Activated B cell treated with CpG ODN at 0.5 μM for 24 hours (primary cell): Measurements from ENCODE around the gene PXN. TPM values are rescaled to one million over a fixed set of nuclear protein-coding genes. Genes with fewer than 3 reads are reported as not detected.
"Not testable (repeated sequence)": the region's sequence is repeated elsewhere in the genome, so short reads cannot be mapped to it uniquely, and the experiment has no call there.

Experiments
- ATAC-seq: fragments of 200-7000 bp; cut with Tn5 transposase; one replicate; pipeline ENCODE4 v1.10.0; 2021; ENCODE audit warnings: low read depth, mild to moderate bottlenecking, moderate library complexity
- CTCF ChIA-PET: fragments of 350-600 bp; sonication (Branson Sonifier 250); formaldehyde crosslinking; loops from one replicate; lab custom pipeline; 2021; ENCODE audit warnings: antibody characterized with exemption; lab: Charles Lee
- POLR2A ChIA-PET: fragments of 350-600 bp; sonication (Branson Sonifier 250); formaldehyde crosslinking; loops from one replicate; lab custom pipeline; 2021; ENCODE audit warnings: antibody characterized with exemption; lab: Charles Lee
- DNase-seq: peaks from one replicate; pipeline ENCODE4 v3.0.0; 2022
- H3K27ac Mint-ChIP-seq: one replicate; pipeline ENCODE4 v1.8.0; 2020; ENCODE audit warnings: mixed read lengths
- H3K27me3 Mint-ChIP-seq: one replicate; pipeline ENCODE4 v1.8.0; 2021; ENCODE audit warnings: mixed read lengths
- H3K36me3 Mint-ChIP-seq: one replicate; pipeline ENCODE4 v1.8.0; 2021; ENCODE audit warnings: low read depth, mixed read lengths
- H3K4me1 Mint-ChIP-seq: one replicate; pipeline ENCODE4 v1.8.0; 2021; ENCODE audit warnings: mixed read lengths
- H3K4me3 Mint-ChIP-seq: one replicate; pipeline ENCODE4 v1.8.0; 2020; ENCODE audit warnings: mild to moderate bottlenecking, mixed read lengths
- H3K9me3 Mint-ChIP-seq: one replicate; pipeline ENCODE4 v1.8.0; 2020; ENCODE audit warnings: mixed read lengths
- intact Hi-C: fragments of 100-400 bp; cut with micrococcal nuclease; formaldehyde crosslinking; loops from one replicate; pipeline ENCODE4 v1.15.1; 2024
- total RNA-seq: library from RNA; stranded (reverse); gene quantifications from 2 replicates; pipeline ENCODE4 v1.2.3, GENCODE V29; 2022
- TF ChIP-seq, protein P1 (sequence below): fragments of 200-600 bp; IDR thresholded peaks from one replicate; pipeline ENCODE4 v1.8.0; 2022; ENCODE audit warnings: antibody characterized with exemption, mild to moderate bottlenecking

The PXN gene
- total RNA-seq, 1 donor from 2014 or later: 1.7 TPM

GRCh38 chr12:120247621-120248030 is 17.9 kb downstream of the PXN start:
- peaks cover 45% of the 10 kb centered on the region for H3K27me3 Mint-ChIP-seq
- H3K9me3 Mint-ChIP-seq: no peaks in the 10 kb centered on the region
- ATAC-seq (no peak), DNase-seq (no peak)
- no peaks in the 10 kb centered on the region for H3K36me3 Mint-ChIP-seq
- H3K27ac Mint-ChIP-seq: no peak overlapping the region
- intact Hi-C loops: no loop called here
- TF ChIP-seq, protein P1, sequence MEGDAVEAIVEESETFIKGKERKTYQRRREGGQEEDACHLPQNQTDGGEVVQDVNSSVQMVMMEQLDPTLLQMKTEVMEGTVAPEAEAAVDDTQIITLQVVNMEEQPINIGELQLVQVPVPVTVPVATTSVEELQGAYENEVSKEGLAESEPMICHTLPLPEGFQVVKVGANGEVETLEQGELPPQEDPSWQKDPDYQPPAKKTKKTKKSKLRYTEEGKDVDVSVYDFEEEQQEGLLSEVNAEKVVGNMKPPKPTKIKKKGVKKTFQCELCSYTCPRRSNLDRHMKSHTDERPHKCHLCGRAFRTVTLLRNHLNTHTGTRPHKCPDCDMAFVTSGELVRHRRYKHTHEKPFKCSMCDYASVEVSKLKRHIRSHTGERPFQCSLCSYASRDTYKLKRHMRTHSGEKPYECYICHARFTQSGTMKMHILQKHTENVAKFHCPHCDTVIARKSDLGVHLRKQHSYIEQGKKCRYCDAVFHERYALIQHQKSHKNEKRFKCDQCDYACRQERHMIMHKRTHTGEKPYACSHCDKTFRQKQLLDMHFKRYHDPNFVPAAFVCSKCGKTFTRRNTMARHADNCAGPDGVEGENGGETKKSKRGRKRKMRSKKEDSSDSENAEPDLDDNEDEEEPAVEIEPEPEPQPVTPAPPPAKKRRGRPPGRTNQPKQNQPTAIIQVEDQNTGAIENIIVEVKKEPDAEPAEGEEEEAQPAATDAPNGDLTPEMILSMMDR: no peak
- CTCF ChIA-PET: no interaction called here
- no peak overlapping the region for H3K4me3 Mint-ChIP-seq
- peaks cover 31% of the 10 kb centered on the region for H3K4me1 Mint-ChIP-seq
- POLR2A ChIA-PET: interaction anchor here (0.9 kb wide), 1 partner anchor 44 kb away, joined by 4 read pairs; the partner anchor contains the start of gene RNU4-2

- TF ChIP-seq, protein P1: no peak
- peaks cover 49% of the 10 kb centered on the region for H3K27me3 Mint-ChIP-seq
- intact Hi-C loops: no loop called here
- ATAC-seq: no peak
- no peak overlapping the region for H3K27ac Mint-ChIP-seq
- H3K9me3 Mint-ChIP-seq: no peaks in the 10 kb centered on the region
- ChIA-PET CTCF (no interaction called here), POLR2A (interaction anchor here (0.8 to 0.9 kb wide), 2 partner anchors 19 to 44 kb away, joined by 3 to 4 read pairs; partner anchors contain the start of gene RNU4-2)
- no peak overlapping the region for H3K4me3 Mint-ChIP-seq
- DNase-seq: no peak
- H3K36me3 Mint-ChIP-seq: no peaks in the 10 kb centered on the region
- peaks cover 26% of the 10 kb centered on the region for H3K4me1 Mint-ChIP-seq
Measured at GRCh38 chr12:120247183-120247582, 18.3 kb downstream of the PXN start.

- Mint-ChIP-seq H3K27me3 (peaks cover 52% of the 10 kb centered on the region), H3K4me1 (peaks cover 21% of the 10 kb centered on the region)
- H3K4me3 Mint-ChIP-seq, DNase-seq, H3K9me3 Mint-ChIP-seq, CTCF ChIA-PET, ATAC-seq, H3K36me3 Mint-ChIP-seq, H3K27ac Mint-ChIP-seq, intact Hi-C loops: not testable (repeated sequence)
- POLR2A ChIA-PET: interaction anchor here (0.8 kb wide), 1 partner anchor 18 kb away, joined by 3 read pairs; no protein-coding TSS in a partner anchor
Measured at GRCh38 chr12:120246705-120247104, 18.8 kb downstream of the PXN start.

GRCh38 chr12:120242971-120243699 is 22.4 kb downstream of the PXN start:
- no peaks in the 10 kb centered on the region for H3K36me3 Mint-ChIP-seq
- no peaks in the 10 kb centered on the region for H3K9me3 Mint-ChIP-seq
- no peak for ATAC-seq
- ChIA-PET POLR2A (interaction anchor here (0.9 to 1.5 kb wide), 3 partner anchors 8 to 48 kb away, joined by 3 to 5 read pairs (median 3); no protein-coding TSS in a partner anchor), CTCF (interaction anchor here (1.0 to 2.2 kb wide), 2 partner anchors 15 to 22 kb away, joined by 3 to 8 read pairs; partner anchors contain the start of gene PXN)
- no peak for DNase-seq
- intact Hi-C loops: no loop called here
- H3K27me3 Mint-ChIP-seq: peaks cover 56% of the 10 kb centered on the region
- H3K27ac Mint-ChIP-seq: no peak overlapping the region
- H3K4me3 Mint-ChIP-seq: no peak overlapping the region
- H3K4me1 Mint-ChIP-seq: no peaks in the 10 kb centered on the region
- TF ChIP-seq, protein P1: no peak

DNA sequence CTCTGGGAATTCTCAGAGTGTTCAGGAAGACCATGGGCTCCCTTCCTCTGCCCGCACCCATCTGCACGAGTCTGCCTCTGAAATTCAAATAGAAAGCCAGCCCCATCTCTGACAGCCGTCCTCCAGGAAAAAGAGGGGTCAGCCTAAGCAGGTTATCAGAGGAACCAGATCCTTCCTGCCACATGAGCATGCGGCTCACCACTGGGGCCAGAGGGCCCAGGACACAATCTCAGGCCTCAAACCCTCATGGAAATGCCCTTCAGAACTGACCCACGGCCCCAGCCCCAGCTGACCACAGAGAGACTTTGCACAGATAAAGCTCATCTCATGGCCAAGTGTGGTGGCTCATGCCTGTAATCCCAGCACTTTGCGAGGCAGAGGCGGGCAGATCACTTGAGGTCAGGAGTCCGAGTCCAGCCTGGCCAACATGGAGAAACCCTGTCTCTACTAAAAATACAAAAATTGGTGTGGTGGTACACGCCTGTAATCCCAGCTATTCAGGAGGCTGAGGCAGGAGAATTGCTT is 23.2 kb downstream of the PXN start:
- Mint-ChIP-seq H3K4me3 (no peak overlapping the region), H3K4me1 (no peaks in the 10 kb centered on the region), H3K27ac (no peak overlapping the region), H3K36me3 (no peaks in the 10 kb centered on the region), H3K27me3 (peaks cover 56% of the 10 kb centered on the region), H3K9me3 (no peaks in the 10 kb centered on the region)
- intact Hi-C loops: no loop called here
- ATAC-seq: no peak
- TF ChIP-seq, protein P1: no peak
- CTCF ChIA-PET: interaction anchor here (1.0 to 2.2 kb wide), 2 partner anchors 14 to 23 kb away, joined by 3 to 8 read pairs; partner anchors contain the start of gene PXN
- POLR2A ChIA-PET: interaction anchor here (0.9 to 1.5 kb wide), 2 partner anchors 10 to 49 kb away, joined by 3 to 5 read pairs; no protein-coding TSS in a partner anchor
- no peak for DNase-seq
